ENCODE data around the gene DAO.

DAO gene

DNA sequence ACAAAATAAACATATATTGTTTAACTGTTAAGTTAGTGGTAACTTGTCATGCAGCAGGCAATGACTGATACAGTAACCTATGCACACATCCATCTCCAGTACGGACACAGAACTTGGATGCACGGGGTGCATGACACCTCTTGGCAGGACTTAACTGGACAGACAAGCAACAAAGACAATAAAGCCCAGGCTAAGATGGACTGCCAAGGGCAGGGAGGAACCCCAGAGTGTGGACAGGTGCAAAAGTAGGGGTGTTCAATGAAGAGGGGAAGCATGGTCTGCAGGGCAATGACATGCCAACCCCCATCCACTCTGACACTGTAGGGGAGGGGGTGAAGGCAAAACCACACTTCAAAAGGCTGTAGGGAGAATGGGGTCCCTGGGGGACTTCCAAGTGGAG, 34.2 kb upstream of the DAO start:
- Histone ChIP-seq H3K27me3 (ENCODE audit: insufficient read depth, low read length, poor library complexity) (no peaks in the 10 kb centered on the region), H2AFZ (ENCODE audit: low read depth, low read length) (no peak overlapping the region), H3K4me1 (ENCODE audit: insufficient read depth, low read length) (no peaks in the 10 kb centered on the region), H3K79me2 (ENCODE audit: insufficient read depth, low read length) (peaks cover 6% of the 10 kb centered on the region; the same call in 1 of the 2 replicates), H3K4me2 (ENCODE audit: insufficient read depth, low read length) (no peak overlapping the region), H3K36me3 (ENCODE audit: insufficient read depth, low read length) (peaks cover 43% of the 10 kb centered on the region), H3K27ac (ENCODE audit: low read length) (no peak overlapping the region), H3K9me3 (ENCODE audit: insufficient read depth, low read length, severe bottlenecking) (no peaks in the 10 kb centered on the region), H3K4me3 (ENCODE audit: low read depth in 1 of 2, low read length in 2 of 2) (no peak overlapping the region), H3K9ac (ENCODE audit: low read depth, low read length) (no peak overlapping the region), H4K20me1 (ENCODE audit: insufficient read depth, low read length) (peaks cover 2% of the 10 kb centered on the region; the same call in 1 of the 2 replicates)
- no peak for DNase-seq
- ATAC-seq (ENCODE audit: insufficient read depth, low read depth) = no peak
- TF ChIP-seq, protein P1, sequence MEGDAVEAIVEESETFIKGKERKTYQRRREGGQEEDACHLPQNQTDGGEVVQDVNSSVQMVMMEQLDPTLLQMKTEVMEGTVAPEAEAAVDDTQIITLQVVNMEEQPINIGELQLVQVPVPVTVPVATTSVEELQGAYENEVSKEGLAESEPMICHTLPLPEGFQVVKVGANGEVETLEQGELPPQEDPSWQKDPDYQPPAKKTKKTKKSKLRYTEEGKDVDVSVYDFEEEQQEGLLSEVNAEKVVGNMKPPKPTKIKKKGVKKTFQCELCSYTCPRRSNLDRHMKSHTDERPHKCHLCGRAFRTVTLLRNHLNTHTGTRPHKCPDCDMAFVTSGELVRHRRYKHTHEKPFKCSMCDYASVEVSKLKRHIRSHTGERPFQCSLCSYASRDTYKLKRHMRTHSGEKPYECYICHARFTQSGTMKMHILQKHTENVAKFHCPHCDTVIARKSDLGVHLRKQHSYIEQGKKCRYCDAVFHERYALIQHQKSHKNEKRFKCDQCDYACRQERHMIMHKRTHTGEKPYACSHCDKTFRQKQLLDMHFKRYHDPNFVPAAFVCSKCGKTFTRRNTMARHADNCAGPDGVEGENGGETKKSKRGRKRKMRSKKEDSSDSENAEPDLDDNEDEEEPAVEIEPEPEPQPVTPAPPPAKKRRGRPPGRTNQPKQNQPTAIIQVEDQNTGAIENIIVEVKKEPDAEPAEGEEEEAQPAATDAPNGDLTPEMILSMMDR (IDR thresholded peaks at IDR 0.05; ENCODE audit: borderline replicate concordance, extremely low read depth, low read length, poor library complexity, severe bottlenecking) = no peak
- TF ChIP-seq EZH2 (IDR thresholded peaks at IDR 0.05; ENCODE audit: borderline replicate concordance, low read depth, low read length, severe bottlenecking) = no peak

DNA sequence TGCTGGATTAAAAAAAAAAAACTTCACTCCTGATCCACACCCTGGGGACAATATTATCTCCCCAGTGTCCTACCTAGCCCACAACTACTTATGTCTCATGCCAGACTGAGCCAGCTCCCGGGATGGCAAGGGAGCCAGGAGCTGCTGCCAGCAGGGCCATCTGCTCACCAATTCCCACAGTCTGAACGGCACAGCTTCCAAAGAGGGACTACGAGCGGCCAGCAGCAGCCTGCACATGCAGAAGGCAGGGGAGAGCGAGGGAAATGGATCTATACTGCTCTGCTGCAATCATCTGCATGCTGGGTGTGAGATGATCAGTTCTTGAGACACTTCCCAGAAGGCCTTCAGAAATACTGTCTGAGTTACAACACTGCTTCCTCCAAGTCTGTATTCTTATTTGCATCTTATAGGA, 33.6 kb upstream of the DAO start:
- Histone ChIP-seq H3K4me1 (ENCODE audit: insufficient read depth, low read length) (no peaks in the 10 kb centered on the region), H3K9ac (ENCODE audit: low read depth, low read length) (no peak overlapping the region), H4K20me1 (ENCODE audit: insufficient read depth, low read length) (peaks cover 2% of the 10 kb centered on the region; the same call in 1 of the 2 replicates), H3K36me3 (ENCODE audit: insufficient read depth, low read length) (peaks cover 43% of the 10 kb centered on the region), H3K79me2 (ENCODE audit: insufficient read depth, low read length) (0 out of 2 replicates have a peak, but pooled peaks cover 2% of the 10 kb centered on the region), H3K27ac (ENCODE audit: low read length) (no peak overlapping the region), H3K4me2 (ENCODE audit: insufficient read depth, low read length) (no peak overlapping the region), H2AFZ (ENCODE audit: low read depth, low read length) (no peak overlapping the region), H3K9me3 (ENCODE audit: insufficient read depth, low read length, severe bottlenecking) (no peaks in the 10 kb centered on the region), H3K4me3 (ENCODE audit: low read depth in 1 of 2, low read length in 2 of 2) (no peak overlapping the region), H3K27me3 (ENCODE audit: insufficient read depth, low read length, poor library complexity) (no peaks in the 10 kb centered on the region)
- no peak for ATAC-seq (ENCODE audit: insufficient read depth, low read depth)
- no peak for DNase-seq
- TF ChIP-seq EZH2 (IDR thresholded peaks at IDR 0.05; ENCODE audit: borderline replicate concordance, low read depth, low read length, severe bottlenecking) = no peak
- TF ChIP-seq, protein P1 (IDR thresholded peaks at IDR 0.05; ENCODE audit: borderline replicate concordance, extremely low read depth, low read length, poor library complexity, severe bottlenecking) = no peak

DNA sequence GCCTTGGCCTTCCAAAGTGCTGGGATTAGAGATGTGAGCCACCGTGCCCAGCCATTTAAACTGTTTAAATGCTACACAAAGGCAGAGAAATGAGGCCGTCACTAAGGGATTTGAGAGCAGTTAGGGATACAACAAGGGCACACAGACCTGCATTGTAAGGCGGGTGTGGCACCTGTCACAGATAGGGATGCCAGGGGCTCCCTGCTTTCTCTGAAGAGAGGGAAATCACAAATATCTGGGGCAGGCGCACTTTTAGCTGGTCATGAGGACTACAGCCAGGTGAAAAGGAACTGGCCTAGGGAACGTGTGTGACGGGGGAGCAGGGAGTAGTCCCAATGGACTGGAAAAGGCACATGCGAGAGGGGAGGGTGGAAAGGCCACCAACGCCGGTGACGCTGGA, 32.2 kb upstream of the DAO start:
- no peak for ATAC-seq (ENCODE audit: insufficient read depth, low read depth)
- Histone ChIP-seq H3K36me3 (ENCODE audit: insufficient read depth, low read length) (peaks cover 42% of the 10 kb centered on the region), H3K4me1 (ENCODE audit: insufficient read depth, low read length) (no peaks in the 10 kb centered on the region), H2AFZ (ENCODE audit: low read depth, low read length) (no peak overlapping the region), H3K9me3 (ENCODE audit: insufficient read depth, low read length, severe bottlenecking) (no peaks in the 10 kb centered on the region), H3K27me3 (ENCODE audit: insufficient read depth, low read length, poor library complexity) (no peaks in the 10 kb centered on the region), H3K9ac (ENCODE audit: low read depth, low read length) (no peak overlapping the region), H3K4me3 (ENCODE audit: low read depth in 1 of 2, low read length in 2 of 2) (no peak overlapping the region), H4K20me1 (ENCODE audit: insufficient read depth, low read length) (peaks cover 2% of the 10 kb centered on the region; the same call in 1 of the 2 replicates), H3K79me2 (ENCODE audit: insufficient read depth, low read length) (no peaks in the 10 kb centered on the region), H3K27ac (ENCODE audit: low read length) (no peak overlapping the region), H3K4me2 (ENCODE audit: insufficient read depth, low read length) (no peak overlapping the region)
- no peak for DNase-seq
- TF ChIP-seq, protein P1 (IDR thresholded peaks at IDR 0.05; ENCODE audit: borderline replicate concordance, extremely low read depth, low read length, poor library complexity, severe bottlenecking) = no peak
- TF ChIP-seq EZH2 (IDR thresholded peaks at IDR 0.05; ENCODE audit: borderline replicate concordance, low read depth, low read length, severe bottlenecking) = no peak

DNA sequence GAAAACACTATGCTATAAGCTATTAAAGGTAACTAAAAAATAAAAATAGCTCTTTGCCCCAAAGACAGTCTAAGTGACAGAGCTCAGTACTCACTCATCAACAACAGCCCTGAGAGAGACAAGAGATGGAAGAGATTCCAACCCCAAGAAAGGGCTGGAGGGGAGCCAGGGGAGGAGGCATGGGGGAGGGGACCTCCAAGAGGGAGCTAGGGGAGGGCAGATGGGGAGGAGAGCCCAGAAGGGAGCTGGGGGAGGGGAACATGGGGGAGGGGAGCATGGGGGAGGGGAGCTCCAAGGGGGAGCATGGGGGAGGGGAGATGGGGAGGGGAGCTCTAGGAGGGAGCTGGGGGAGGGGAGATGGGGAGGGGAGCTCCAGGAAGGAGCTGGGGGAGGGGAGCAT, 30.2 kb upstream of the DAO start:
- ATAC-seq (ENCODE audit: insufficient read depth, low read depth) = no peak
- no peak for DNase-seq
- H3K36me3 ChIP-seq (ENCODE audit: insufficient read depth, low read length) = peaks cover 33% of the 10 kb centered on the region
- no peak overlapping the region for H3K4me3 ChIP-seq (ENCODE audit: low read depth in 1 of 2, low read length in 2 of 2)
- no peak for TF ChIP-seq EZH2 (IDR thresholded peaks at IDR 0.05; ENCODE audit: borderline replicate concordance, low read depth, low read length, severe bottlenecking)
- TF ChIP-seq, protein P1 (IDR thresholded peaks at IDR 0.05; ENCODE audit: borderline replicate concordance, extremely low read depth, low read length, poor library complexity, severe bottlenecking) = no peak
- peaks cover 5% of the 10 kb centered on the region; the same call in 1 of the 2 replicates for H4K20me1 ChIP-seq (ENCODE audit: insufficient read depth, low read length)
- no peak overlapping the region for H3K4me2 ChIP-seq (ENCODE audit: insufficient read depth, low read length)
- H3K79me2 ChIP-seq (ENCODE audit: insufficient read depth, low read length) = peaks cover 12% of the 10 kb centered on the region
- H3K4me1 ChIP-seq (ENCODE audit: insufficient read depth, low read length) = no peaks in the 10 kb centered on the region
- H3K9me3 ChIP-seq (ENCODE audit: insufficient read depth, low read length, severe bottlenecking) = no peaks in the 10 kb centered on the region
- H2AFZ ChIP-seq (ENCODE audit: low read depth, low read length) = no peak overlapping the region
- H3K27me3 ChIP-seq (ENCODE audit: insufficient read depth, low read length, poor library complexity) = no peaks in the 10 kb centered on the region
- H3K27ac ChIP-seq (ENCODE audit: low read length) = no peak overlapping the region
- no peak overlapping the region for H3K9ac ChIP-seq (ENCODE audit: low read depth, low read length)

Measured in DND-41 (cell line).